Stomach (tissue), 4 donors: ENCODE data around the gene NHERF1.

Experiments
- EP300 ChIP-seq: sonication (generic); formaldehyde crosslinking; IDR thresholded peaks from one replicate; pipeline ENCODE4 v1.6.1; 2017; ENCODE audit warnings: antibody characterized with exemption
- TF ChIP-seq, protein P1 (sequence below), 7 experiments: fragments of 450-650 bp in 4 of 7; fragments of 200-600 bp in 3 of 7; sonication (generic) in 3 of 7; IDR thresholded peaks; one replicate each; pipeline ENCODE4 v1.5.1; 2016 to 2019; ENCODE audit warnings: antibody characterized with exemption in 7 of 7, control low read depth in 2 of 7, mild to moderate bottlenecking in 1 of 7

DNA sequence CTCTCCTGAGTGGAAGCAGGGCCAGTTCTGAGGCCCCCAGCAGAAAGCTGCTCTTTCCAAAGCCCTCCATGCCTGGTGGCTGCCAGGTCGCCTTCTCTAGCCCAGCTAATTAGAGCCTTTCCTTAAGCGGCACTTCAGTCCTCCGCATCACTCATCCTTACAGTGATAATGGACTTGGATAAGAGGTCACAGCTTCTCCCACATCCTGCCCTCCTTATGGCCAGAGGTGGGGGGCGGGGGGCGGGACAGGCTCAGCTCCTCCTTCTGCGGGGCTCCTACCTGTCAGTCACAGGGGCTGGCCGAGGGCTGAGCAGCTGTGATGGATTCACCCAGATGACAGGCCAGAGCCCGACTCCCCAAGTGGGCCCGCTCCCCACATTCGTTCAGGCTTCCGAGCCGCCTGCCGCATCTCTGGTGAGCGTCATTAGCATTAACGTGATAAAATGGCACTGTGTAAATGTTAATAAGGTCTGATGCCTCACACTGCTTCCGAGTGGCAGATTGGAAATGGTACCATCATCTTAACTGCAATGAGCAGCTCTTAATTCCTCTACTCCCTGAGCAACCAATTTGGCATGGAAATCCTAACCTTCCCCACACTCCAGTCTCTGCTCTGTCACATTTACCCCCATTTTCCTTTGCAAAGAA, 70.0 kb downstream of the NHERF1 start:
- TF ChIP-seq, protein P1, sequence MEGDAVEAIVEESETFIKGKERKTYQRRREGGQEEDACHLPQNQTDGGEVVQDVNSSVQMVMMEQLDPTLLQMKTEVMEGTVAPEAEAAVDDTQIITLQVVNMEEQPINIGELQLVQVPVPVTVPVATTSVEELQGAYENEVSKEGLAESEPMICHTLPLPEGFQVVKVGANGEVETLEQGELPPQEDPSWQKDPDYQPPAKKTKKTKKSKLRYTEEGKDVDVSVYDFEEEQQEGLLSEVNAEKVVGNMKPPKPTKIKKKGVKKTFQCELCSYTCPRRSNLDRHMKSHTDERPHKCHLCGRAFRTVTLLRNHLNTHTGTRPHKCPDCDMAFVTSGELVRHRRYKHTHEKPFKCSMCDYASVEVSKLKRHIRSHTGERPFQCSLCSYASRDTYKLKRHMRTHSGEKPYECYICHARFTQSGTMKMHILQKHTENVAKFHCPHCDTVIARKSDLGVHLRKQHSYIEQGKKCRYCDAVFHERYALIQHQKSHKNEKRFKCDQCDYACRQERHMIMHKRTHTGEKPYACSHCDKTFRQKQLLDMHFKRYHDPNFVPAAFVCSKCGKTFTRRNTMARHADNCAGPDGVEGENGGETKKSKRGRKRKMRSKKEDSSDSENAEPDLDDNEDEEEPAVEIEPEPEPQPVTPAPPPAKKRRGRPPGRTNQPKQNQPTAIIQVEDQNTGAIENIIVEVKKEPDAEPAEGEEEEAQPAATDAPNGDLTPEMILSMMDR (IDR thresholded peaks at IDR 0.05): no peak
- TF ChIP-seq EP300: no peak
